ENCODE results near the gene AFAP1L2.
A peak's percentile ranks its signal among the peaks of the same experiment; 100 is the strongest.

Gene AFAP1L2

DNA sequence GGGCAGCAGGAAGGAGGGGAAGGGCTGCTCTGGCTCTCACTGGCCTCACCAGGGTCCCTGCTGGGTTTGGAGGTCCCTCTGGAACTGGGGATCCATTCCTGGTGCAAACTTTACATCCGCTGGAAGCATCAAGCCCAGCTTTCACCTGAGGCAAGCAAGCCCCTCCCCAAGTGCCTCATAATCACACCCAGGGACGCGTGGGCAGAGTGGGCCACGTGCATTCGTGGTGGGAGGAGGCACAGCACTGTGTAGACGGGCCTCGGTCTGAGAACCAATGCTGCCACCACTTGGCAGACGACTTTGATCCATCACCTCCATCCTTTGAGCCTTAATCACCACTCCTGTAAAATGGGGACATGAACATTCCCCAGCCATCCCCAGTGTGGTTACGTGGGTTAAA lies 91.2 kb downstream of the AFAP1L2 start:
- no peak for DNase-seq (ENCODE audit: low spot score)

DNA sequence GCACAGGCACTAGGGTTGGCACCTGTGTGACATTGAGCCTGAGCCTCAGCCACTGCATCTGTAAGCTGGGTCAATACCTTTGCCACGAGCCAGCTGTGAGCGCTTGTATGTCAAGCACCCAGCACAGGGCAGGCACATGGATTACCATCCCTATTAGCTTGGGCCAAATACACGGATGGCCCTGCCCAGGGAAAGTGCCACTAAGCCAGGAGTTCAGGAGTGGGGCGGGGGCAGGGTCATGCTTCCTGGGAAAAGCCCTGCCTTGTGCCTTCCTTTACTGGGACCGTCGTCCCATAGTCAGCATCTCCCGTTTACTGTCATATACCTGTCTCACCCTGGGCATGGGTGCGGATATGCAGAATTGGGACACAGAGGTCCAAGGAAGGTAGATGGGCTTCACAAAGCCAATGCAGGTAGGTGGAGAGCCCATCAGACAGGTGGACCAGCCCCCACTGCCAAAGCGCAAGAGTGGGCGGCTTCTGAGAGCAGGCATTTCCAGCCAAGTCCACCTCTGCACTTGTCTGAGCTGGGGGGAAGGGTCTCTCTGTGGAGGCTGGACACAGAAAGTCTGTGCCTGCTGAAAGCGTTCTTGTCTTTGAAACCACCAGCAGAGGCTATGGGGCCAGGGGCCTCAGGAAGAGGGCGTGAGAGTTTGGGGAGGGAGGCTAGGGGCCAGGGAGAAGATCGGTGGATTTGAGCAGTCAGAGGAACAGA lies 92.6 kb downstream of the AFAP1L2 start:
- DNase-seq (ENCODE audit: low spot score): no peak

DNA sequence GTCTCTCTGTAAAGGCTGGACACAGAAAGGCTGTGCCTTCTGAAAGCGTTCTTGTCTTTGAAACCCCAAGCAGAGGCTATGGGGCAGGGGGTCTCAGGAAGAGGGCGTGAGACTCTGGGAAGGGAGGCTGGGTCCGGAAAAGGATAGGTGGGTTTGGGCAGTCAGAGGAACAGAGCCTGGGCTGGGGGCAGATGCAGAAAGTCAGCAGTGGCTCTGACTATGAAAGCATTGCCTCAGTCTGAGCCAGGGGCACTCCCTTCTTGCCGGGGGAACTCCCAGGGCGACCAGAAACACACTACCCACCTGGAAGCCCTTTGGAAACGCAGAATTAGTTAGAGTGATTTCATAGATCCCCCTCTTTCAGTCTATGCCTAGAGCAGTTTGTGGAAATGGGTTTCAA lies 93.3 kb downstream of the AFAP1L2 start:
- DNase-seq (ENCODE audit: low spot score): no peak

DNA sequence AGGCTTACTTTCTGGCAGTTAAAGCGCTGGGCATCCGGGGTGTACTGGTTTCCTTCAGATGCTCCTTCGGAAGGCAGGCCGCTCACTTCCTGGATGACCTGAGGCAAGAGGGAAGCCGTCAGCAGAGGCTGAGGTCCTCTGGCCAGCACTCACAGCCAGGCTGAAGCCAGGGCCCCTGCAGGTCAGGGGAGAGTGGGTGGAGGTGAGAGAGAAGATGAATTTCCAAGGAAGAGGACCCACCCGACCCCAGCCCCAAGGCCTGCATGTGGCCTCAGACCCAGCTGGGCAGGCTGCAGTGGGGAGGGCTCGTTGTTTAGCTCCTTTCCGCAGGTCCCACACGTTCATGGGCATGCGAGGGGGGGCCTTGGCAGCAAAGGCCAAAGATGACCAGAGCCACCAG lies 94.0 kb downstream of the AFAP1L2 start:
- no peak for DNase-seq (ENCODE audit: low spot score)

DNA sequence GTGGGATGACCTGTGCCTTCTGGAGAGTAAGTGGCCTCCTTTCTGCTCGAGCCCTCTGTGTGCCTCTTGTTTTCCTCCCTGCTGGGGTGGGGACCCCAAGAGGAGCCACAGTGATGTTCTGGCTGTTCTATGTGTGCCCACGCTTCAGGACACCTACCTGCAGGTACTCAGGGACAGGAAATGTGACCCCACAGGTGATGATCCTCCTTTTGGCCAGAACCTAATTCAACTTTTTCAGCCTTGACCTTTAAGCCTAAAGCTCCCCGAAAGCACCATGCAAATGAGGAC lies 95.0 kb downstream of the AFAP1L2 start:
- no peak for DNase-seq (ENCODE audit: low spot score)

DNA sequence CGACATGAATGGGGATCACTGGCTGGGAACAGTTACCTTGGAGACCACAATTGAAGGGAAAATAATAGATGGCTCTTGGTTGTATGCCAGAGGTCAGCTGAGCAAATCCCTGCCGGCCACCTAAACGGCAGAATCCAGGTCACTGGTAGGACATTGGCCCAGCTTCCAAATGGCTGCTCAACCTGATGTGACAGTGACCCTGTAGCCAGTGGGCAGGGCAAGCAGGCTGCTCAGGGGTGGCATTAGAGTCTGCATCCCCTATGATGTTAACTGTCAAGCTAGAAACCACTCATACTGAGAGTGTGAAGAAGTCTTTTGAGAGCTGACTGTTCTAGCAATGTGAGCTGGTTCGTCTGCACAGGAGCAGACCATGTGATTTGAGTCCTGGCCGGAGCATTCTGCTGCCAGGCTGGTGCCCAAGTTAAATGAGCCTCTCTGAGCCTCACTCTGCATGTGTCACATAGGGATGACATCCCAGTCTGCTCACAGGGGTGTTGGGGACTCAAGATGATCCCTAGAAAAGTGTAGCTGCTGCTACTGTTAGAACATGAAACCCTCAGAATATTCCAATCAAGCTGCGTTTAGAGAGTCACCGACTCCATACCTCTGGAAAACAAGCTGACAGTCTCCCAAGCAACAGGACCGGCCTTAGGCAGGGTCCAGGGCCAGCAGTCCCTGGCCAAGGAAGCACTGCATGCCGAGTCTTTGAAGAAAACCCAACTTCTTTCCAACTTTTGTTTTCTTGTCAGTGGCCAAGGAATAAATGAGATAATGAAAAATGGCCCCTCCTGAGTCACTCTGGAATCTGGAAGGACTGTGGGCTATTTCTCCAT lies 95.6 kb downstream of the AFAP1L2 start:
- DNase-seq (ENCODE audit: low spot score): no peak

DNA sequence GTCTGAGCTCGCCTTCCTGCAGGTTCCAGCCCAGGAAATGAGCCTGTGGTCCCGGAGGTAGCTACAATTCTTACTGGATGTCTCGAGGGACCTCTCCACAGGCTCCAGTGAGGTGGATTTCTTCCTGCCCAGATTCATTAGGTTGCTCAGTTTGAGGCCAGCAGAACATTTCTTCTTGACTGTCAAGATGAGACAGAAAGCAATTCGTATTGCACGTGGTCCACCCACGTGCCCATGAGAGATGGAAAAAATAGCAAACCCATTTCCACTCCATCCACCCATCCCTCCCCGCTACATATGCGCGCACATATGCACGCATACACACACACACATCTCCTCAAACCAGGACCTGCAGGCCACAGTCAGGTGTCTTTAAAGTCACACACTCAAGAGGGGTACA lies 96.6 kb downstream of the AFAP1L2 start:
- DNase-seq (ENCODE audit: low spot score): no peak

DNA sequence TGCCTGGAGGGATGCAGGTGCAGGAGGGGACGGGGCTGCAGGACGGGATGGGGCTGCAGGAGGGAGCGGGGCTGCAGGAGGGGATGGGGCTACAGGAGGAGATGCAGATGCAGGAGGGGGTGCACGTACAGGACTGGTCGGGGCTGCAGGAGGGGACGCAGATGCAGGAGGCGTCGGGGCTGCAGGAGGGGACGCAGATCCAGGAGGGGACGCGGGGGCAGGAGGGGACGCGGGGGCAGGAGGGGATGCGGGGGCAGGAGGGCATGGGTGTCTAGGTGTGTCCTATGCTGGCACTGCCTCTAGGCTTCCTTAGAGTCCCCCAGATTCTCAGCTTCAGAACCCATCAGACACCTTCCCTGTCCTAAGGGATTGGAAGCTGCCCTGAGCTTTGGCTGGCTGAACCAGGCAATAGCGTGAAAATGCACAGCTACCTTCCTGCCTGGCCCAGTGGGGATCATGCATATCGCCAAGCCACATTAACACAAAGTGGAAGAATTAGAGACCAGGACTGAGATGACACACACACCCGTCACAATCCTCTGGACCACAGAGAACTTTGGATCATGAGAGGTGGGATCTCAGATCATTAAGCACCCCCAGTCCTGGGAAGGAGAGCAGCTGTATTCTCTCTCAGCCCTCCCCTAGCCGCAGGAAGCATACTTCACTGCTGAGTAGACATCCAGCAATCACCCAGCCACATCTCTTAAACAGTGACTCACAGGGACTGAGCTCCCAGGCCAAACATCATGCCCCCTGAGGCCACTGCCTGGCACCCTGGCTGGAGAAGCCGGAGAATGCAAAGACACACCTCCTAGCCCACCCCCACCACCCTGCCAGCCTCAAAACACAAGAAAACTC lies 98.0 kb downstream of the AFAP1L2 start:
- DNase-seq (ENCODE audit: low spot score): no peak

DNA sequence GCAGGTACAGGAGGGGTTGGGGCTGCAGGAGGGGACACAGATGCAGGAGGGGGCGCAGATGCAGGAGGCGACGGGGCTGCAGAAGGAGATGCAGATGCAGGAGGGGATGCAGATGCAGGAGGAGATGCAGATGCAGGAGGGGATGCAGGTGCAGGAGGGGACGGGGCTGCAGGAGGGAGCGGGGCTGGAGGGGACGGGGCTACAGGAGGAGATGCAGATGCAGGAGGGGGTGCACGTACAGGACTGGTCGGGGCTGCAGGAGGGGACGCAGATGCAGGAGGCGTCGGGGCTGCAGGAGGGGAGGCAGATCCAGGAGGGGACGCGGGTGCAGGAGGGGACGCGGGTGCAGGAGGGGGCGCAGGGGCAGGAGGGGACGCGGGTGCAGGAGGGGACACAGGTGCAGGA lies 98.8 kb downstream of the AFAP1L2 start:
- DNase-seq (ENCODE audit: low spot score): no peak

DNA sequence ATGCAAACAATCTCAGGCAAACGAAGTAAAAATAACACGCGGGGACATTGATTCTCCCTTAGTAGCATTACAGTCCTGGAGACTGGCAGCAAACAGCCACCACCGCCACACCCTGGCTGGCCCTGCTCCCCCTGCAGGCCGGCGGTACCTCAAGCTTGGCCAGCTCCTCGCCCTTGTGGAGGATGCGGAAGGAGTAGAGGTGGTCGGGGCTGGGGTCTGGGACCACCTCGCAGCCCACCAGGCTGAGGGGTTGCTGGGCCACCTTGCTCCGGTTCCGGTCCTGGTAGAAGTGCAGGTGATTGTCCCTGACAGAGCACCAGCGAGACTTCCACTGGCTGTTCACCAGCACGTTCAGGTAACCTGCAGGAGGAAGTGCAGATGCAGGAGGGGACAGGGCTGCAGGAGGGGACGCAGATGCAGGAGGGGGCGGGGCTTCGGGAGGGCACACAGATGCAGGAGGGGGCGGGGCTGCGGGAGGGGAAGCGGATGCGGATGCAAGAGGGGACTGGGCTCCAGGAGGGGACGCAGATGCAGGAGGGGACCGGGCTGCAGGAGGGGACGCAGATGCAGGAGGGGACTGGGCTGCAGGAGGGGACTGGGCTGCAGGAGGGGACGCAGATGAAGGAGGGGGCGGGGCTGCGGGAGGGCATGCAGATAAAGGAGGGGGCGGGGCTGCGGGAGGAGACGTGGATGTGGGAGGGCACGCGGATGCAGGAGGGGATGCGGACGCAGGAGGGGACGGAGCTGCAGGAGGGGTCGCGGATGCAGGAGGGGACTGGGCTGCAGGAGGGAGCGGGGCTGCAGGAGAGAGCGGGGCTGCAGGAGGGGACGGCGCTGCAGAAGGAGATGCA lies 99.5 kb downstream of the AFAP1L2 start:
- DNase-seq (ENCODE audit: low spot score): no peak

DNA sequence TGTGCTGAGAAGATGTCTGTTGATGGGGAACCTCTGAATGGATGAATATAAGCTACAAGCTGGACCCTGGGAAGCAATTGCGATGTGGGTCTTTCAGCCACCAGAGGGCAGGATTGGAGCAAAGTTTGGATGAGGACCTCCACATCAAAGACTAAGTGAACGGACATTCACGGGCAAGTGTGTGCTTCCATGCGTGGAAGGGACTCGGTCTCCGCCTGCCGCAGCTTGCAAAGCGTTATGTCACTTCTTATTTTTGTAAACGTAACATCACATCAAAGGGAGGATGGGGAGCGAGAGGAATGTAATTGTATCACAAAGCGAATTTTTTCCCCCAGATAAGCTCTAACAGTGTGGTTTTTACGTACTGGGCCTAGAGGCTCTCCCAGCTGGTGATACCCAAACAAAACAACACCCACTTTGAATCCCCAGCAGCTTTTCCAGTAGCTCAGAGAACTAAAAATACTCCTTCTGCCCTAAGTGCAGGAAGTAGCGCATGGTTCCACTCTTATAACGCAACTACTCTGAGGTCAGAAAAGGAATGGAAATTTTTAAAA lies 100.2 kb downstream of the AFAP1L2 start:
- DNase-seq (ENCODE audit: low spot score): peak; percentile 78

DNA sequence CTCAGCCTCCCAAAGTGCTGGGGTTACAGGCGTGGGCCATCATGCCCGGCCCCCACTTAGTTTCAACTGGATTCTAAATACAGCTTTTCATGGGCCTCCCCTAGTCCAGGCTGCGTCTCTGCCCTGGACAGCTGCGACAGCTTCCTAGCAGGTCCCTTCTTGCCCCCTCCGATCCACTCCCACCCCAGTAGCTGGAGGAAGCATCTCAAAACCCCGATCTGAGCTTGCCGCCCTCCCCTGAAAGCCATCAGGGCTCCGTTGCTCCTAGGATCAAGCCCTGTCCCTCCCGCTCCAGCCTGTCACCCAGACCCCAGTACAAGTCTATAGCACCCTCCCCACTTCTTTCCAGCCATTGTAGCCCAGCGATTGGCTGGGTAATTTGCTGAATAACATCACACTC lies 100.7 kb downstream of the AFAP1L2 start:
- no peak for DNase-seq (ENCODE audit: low spot score)

DNA sequence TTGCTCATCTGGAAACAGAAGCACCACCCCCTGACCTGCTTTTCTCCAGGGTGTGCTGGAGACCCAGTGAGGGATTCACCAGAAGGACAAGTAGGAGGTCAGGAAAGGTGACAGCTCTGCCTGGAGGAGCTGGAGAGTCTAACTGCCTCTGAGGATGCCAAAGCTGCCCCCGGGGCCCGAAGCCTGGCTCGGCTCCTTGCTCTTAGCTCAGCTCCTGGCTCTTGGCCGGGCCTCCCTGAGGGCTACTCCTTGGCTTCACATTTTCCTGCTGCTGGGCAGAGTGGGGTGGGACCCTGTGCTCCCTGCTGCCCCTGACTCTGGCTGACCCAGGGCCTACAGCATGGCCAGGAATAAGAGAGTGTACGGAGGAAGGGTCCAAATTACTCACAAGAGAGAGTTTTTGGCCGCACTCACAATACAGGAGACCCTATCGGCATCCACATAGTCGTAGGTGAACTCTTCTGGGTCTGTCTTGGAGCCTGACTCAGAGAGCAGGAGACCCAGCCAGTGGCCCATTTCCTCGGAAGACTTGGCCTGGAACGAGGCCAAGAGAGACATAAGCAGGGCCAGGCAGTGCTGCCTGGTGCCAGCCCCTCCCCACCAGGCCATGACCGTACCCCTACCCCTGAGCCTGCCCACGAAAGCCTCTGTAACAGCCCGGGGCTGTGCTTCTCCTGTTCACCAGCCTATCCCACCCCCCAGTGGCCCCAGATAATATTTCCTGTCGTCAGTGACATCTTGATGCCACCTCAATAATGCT lies 102.2 kb downstream of the AFAP1L2 start:
- no peak for DNase-seq (ENCODE audit: low spot score)

DNA sequence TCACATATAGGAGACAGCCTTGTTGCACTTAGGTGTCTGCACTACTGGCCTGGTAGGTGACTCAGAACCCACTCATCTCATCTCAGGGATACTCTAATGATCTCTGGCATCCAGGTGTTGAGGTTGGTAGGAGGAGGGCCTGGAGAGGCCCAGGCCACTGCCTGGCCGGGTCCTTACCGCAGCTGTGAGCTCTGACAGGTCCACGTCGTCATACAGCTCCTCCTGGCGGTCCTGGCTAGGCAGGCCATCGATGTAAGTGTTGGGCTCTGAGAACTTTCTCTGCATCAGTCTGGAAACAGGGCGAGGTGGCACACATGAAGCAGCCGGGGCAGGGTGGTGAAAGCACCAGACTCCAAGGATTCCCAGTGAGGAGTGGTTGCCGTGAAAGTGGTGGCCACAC lies 103.1 kb downstream of the AFAP1L2 start:
- no peak for DNase-seq (ENCODE audit: low spot score)

DNA sequence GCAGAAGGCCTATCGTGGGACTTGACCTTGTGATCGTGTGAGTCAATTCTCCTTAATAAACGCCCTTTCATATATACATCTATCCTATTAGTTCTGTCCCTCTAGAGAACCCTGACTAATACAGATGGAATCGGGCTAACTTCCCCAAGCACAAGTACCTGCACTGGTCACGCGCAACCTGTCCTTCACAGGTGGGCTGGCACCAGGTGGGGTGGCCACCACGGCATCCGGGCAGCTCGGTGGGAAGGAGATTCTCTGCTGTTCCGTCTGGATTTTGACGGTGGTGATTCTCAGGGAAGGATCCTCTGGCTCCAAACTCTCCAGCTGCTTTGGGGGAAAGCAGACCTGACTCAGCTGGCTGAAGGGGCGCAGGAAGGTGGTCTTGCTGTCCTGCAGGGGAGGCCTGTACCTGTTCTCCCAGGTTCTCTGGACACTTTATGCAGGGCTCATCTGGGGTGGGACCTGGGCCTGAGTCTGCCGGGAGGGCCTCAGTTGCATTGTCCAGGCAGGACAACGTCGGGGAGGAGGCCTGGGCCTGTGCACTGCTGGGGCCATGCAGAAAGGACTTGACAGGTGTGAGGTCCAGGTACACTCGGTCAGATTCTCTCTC lies 104.2 kb downstream of the AFAP1L2 start:
- no peak for DNase-seq (ENCODE audit: low spot score)

DNA sequence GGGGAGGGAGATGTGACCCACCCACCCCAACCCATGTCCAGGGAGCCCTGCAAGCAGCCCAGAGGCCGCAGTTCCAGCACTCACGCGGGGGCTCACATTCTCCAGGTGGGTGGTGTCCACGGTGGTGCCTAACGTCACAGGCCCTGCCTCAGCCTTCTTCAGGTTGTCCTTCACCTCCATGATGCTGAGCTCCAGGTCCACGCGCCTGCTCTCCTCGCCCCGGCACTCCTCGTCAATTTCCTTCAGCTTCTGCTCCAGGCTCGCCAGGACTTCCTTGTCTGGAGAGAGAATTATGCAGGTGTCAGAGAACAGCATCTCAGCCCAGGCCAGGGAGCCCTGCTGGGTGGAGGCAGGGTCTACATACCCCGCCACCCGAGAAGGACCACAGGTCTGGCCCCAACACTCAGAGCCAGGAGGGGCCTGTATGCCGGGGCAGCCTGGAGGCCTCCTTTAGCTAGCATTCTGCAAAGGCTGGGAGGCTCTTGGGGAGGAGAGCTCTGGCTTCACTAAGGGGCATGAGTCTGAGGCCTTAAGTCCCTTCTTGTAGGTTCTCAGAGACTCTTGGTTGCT lies 107.1 kb downstream of the AFAP1L2 start:
- DNase-seq (ENCODE audit: low spot score): no peak

DNA sequence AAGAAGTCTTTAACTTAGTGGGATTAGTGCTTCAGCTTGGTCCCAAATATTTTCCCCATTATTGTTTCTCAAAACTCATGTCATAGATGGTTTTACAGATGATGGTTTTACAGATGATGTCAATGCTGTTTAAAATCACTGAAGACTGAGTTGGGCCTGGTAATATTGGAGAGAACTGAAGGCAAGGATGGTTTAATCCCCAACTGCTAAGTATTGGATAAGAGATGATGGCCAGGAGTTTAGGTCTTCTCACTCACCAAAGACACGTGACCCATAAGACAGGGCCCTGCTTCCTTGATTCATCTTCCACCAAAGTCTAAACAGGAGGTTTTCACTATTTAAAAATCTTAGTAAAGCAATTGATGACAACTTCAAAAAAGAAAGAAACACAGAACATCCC lies 108.9 kb downstream of the AFAP1L2 start:
- DNase-seq (ENCODE audit: low spot score): no peak

DNA sequence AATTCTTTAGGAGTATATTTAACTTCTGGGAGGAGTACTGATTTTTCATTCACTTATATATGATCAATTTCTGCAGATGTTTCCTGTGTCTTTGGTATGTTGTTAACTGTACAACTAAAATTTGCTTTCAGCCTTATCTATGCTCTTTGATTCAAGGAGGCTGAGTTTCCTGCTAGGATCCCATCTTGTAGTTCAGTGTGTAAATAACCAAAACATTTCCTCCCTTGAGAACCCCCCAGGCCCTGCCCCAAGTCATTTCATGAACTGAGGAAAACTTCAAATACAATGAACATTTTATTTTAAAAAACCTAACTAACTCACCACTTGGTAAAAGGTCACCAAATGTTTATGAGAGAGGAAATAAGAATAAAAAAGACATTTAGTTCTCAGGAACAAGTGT lies 109.8 kb downstream of the AFAP1L2 start:
- peak; percentile 21 for DNase-seq (ENCODE audit: low spot score)

DNA sequence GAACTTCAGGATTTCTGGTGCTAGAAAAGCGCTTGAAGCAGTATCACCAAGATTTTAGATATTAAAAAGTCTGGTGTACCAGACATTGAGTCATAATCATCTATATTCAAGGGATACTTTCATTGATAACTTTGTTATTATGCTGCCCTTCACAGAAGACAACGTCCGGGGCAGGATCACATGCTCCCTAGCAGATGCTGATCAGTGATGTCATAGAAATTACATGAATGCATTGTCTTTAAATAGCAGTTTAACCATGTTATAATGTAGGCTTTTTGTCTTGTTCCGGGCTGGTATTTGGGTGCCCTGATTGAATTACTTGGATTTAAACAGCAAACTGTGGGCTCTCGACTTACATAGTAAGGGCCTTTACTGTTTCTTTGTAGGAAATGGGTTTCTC lies 111.2 kb downstream of the AFAP1L2 start:
- DNase-seq (ENCODE audit: low spot score): no peak

DNA sequence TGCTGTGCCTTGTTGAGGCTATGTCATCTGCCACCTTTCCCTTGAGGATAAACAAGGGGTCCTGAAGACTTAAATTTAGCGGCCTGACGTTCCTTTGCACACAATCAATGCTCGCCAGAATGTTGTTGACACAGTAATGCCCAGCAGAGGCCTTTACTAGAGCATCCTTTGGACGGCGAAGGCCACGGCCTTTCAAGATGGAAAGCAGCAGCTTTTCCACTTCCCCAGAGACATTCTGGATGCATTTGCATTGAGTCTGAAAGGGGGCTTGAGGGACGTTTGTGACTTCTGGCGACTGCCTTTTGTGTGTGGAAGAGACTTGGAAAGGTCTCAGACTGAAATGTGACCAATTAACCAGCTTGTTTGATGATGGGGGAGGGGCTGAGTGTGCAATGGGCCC lies 112.8 kb downstream of the AFAP1L2 start:
- DNase-seq (ENCODE audit: low spot score): no peak

Measured in putamen (tissue), 1 donor.